COLO668 (cell line): Measurements from ENCODE around the gene VAC14.

ENCODE experiments used
- DNase-seq: peaks from one replicate; lab custom pipeline; 2025; ENCODE audit not compliant: unreplicated experiment; lab: John Stamatoyannopoulos, UW

VAC14 gene

DNA sequence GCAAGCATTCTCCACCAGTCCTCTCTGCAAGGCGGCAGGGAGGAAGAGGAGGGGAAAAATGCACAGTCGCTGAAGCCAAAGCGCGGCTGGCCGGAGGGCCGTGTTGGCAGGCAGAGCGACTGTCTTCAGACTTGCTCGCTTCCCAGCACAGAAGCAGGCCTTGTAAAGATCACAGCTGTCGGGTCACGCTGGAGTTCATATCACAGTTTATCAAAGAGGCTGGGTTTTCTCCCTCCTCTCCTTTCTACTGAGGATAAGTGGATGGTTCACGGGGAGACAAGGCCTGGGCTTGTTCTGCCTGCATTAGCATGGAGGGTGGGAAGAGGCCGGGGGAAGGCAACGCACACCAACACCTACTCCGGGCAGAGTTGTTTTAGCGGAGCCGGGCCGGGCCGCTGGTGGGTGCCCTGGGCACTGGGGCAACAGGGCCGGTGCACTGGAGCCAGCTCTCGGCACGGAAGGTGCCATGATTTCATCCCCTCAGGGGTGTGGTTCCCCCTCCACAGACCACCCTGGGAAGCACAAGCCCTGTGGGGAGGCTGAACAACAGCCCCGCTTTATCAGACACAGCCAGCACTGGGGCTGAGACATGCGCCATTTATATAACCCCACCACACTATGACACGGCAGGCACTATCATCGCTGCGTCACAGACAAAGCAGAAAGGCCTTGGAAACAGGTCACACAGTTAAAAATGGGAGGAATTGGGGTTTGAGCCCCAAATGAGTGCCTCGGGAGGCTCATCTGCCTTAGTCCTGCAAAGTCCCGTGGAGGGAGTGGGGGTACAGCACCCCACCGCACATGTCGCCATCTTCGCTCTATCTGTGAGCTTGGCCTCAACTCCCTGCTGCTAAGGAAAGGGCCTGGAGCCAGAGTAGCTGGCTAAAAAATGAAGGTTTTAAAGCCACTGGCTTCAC, 74.8 kb downstream of the VAC14 start:
- no peak for DNase-seq

DNA sequence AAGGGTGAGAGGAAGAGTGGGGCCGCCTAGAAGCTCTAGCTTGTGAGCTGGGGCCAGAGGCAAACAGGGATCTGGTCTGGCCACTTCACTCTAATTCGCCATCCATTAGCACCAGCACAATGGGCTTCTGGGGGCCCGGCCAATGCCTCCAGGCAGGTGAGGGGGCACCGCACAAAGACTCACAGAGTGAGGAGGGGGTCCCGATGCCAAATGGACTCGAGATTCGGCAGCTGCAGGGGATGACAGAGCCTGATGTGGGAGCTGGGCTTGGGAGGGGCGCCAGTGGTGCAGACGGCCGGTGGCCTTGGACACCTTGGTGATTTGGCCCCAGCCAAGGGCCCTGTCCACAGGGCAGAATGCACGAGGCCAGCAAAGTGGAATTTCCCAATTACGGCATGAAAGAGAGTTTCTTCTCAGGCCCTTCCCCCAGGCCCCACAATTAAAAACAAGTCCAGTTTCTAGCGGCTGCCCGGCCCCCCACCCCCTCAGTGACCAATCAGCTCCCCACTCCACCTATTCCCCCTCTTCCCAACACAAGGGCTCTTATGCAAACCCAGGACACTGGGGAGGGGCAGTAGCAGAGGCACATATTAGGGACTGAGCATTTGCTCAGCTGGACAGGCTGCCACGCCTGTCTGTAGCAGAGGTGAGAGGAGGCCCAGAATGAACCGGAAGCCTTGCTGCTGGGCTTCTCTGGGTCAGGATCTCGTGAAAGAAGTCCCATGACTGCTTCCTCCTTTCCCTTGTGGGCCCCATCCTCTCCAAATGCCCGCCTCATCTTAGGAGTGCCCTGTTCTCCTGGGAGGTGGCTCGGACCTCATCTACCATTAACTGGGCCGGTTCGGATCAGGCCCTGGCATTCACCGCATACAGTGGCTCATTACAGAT, 75.7 kb downstream of the VAC14 start:
- DNase-seq: no peak

DNA sequence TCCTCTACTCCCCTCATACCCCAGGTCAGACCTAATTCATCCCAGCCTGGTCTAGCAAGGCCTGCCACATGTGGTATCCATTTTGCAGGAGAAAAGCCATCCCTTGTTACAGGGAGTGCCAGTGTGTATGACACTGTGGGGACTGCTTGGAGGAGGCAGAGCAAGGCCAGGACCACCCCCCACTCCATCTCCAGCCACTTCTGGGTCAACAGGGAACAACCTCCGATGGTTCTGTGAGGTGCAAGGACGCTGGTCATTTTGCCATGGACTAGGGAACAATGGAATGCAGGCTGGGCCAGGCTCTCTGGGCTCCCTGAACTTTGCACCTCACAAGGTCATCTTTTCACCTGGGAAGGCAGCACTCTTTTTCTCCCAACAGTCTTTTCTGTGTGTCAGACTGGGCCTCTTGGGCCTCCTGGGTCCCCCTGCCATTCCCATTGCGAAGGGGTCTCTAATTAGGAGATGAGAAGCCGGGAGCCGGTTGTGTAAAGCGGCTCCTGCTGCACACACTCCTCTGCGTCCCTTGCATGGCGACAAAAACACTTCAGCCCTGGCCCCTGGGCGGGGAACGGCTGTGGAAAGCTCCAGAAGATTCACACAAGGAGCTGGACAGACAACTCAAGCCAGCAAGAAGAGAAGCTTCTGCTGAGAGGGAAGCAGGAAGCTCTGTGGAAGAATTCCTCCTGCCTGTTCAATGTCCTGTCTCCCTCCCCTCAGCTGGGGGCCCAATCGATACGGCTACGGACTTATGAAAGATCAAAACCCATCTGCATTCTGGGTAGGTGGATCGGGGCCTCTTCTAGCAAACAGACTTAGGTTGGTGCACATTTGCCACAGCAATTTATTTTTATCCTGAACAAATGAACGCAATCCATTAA, 76.6 kb downstream of the VAC14 start:
- DNase-seq: no peak

DNA sequence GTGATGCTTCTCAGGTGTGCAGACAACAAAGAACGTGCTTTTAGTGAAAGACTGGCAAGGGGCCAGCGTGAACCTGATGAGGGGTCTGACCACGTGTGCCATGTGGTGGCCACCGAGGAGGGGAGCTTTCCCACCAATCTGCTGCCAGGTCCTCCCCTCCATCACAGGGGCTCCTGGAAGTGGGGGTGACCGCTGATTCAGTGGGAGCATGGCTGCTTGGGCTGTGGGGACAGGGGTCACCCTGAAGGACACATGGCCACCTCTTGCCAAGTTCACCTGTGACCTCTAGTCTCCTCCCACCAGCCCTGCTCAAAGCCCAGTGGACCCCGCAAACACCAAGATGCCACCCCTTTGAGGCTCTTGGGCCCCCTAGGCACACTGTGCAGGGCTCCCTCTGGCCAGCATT, 77.2 kb downstream of the VAC14 start:
- DNase-seq: no peak

DNA sequence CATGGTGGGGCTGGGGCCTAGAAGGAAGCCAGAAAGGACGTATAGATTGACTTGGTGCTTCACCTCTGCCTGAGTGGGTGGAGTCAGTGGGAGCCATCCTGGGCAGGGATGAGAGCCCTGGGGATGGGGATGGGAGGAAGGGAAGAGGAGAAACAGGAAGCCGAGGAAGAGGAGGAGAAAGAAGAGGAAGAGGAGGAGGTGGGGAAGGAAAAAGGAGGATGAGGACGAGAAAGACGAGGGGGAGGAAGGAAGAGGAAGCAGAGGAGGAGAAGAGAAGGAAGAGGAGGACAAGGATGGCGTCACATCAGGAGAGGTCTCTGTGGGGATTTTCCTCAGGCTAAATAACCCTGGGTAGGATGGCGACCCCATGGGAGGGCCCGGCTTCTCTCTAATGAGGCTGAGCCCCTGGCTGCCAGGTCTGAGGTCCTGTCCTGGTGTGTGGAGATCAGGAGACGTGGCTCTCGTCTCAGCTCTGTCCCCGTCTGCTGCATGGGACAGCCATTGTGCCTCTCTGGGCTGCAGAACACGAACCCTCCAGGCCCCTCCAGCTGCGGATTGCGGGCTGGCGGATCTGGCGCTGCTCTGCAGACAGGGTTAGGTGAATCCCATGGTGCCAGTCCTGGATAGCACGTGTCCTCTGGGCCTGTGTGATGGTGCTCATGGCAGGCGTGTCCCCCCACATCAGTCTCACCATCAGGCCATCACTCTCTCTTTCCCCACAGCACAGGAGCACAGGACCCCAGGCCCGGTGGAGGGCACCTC, 79.6 kb downstream of the VAC14 start:
- DNase-seq: no peak

DNA sequence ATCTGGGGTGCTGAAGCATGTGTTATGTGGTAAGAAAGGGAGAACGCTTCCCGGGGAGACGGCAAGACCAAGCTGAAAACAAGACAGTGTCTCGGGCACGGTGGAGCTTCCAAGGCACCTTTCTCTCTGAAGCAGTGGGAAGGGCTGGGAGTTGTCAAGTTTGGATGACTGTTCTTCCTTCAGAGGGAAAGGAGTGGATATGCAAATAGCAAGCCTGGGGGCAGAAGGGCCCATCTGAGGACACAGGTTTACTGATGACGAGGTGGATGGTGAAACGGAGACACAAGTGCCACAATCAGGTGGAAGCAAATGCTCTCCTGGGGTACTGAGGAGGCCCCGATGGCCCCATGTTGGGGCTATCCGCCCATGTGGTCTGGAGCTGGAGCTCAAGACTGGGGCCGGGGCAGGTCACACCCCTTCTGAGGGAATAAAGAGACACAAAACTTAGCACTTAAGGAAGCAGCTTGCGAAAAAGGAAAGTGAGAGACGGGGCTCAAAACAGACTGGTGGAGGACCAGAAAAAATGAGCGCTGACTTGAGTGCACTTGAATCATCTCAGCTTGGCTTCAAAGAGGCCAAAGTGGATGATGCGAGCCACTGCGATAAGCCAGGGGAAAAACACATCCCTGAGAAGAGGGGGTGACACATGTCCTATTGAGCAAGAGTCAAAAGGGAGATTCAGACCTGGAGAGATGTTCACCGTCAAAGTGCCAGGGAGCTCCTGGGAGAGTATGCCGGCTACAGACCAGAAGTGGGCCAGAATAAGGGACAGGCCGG, 80.3 kb downstream of the VAC14 start:
- no peak for DNase-seq

DNA sequence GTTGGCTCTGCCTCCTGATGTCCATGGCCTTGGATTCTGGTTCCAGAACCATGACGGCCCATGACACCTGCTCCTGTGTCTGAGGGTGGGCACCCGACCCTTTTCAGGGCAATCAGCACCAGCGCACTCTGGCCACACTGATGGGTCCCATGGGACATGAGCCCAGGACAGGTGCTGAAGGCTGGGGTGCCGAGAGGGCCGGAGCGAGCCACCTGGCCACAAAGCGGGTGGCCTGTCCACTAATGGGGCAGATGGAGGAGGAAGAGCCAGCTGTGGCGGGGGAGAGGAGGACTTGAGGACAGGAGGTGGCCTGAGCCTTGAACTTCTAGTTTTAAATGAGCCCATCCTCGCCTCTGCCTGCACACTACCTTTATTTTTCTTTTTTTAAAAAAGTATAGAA, 83.9 kb downstream of the VAC14 start:
- DNase-seq: no peak

DNA sequence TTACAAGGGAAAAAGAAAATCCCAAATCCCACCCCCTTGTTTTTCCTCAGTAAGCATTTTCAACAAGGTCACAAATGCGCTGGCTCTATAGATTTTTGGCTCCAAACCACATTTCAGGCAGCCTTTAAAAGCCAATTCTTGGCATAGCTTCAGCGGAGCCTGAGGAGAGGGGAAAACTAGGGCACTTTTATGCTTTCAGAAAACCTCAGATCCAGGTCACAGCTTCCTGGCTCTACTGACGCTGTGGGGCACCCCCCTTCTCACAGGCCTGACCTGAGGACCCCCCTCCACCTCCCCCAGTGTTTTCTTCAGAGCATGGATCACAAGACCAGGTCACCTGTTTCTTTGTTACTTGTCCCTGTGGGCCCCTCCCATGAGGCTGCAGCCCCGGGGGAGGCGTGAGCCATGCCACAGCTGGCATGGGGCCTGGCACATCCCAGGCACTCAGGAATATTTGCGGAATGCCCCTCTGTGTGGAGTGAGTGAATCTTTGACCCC, 85.0 kb downstream of the VAC14 start:
- DNase-seq: no peak

DNA sequence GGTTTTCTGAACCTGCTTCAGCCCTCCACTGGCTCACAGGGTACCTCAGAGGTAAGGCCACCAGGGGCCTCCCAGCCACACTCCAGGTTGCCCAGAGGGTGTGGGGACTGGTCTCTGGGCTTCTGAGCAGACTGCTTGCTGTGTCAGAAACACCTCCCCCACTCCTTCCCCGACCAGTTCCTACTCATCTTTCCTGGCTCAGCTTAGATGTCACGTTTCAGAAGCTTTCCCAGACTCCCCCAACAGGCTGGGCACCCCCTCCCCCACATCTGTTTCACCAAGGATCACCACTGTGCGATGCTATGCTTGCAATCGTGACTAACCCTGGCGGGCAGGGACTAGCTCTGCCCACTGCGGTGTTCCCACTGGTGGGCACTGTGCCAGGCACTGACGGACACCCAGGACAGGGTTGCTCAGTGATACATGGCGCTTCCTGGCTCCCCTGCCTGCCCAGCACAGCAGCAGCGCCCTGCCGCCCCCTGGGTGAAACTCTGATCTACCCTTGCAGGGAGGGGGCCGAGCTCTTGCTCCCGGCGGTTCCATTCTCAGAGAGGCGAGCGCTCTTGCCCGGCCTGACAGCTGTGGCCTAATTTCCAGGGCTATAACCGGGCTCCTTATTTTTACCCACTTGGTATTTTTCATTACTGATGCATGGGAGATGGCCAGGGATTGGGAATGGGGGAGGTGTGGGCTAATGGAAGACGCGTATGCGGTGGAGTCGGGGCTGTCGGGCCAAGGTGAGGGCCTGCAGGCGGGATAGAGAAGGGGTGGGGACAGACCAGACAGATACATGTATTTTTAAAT, 85.7 kb downstream of the VAC14 start:
- DNase-seq: peak; percentile 27

DNA sequence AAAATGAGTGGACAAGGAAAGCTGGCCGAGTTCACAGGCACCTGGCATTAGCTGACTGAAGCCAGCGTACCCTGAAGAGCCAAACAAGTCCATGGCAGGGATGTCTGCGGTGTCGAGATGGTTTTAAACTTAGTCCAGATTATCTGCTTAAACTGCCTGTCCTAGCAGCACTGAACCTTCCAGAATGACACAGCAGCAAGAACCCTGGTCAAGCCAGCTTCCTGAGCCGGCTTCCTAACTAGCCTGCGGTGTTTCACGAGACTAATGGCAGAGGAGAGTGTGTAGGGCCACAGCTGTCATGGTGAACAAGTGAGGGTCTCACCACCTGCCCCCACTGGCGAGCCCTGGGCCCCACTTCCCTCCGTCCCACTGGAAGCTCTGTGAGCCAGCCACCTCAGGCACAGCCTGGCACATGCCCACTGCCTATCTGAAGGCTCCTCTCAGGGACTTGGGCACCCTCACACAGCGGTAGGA, 86.3 kb downstream of the VAC14 start:
- DNase-seq: no peak

DNA sequence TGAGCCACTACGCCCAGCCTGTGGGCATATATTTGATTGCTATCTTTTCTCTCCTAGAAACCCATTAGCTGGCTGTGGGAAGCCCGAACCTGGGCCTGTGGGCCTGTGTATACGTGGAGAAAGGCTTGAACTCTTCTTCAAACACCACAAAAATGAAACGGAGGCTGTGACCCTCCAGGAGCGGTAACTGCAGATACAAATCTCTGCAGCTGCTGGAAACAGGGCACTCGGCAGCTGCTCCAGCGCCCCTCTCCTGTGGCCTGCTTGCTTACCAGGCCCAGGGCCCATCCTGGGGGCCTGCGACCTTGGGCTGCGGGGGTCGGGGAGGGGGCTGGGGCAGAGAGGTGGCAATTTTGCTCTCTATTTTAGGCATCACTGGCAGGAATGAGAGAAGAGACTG, 87.1 kb downstream of the VAC14 start:
- DNase-seq: no peak

DNA sequence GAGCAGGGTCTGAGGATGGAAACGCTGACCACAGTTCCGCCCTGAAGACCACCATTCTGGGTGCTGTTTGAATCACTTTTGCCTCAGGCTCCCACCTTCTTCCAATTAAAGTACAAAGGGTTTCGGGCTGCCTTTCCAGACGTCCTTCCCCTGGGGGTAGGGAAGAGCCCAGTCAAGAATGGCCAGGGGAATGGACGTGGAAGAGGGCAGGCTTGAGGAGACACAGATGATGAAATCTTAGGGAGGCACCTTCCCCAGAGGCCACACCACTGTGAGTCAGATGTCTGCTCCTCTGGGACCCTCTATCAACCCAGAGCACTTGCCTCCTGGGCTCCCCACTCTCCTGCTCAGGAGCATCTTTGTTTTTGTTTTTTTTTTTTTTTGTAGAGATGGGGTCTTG, 87.6 kb downstream of the VAC14 start:
- no peak for DNase-seq

DNA sequence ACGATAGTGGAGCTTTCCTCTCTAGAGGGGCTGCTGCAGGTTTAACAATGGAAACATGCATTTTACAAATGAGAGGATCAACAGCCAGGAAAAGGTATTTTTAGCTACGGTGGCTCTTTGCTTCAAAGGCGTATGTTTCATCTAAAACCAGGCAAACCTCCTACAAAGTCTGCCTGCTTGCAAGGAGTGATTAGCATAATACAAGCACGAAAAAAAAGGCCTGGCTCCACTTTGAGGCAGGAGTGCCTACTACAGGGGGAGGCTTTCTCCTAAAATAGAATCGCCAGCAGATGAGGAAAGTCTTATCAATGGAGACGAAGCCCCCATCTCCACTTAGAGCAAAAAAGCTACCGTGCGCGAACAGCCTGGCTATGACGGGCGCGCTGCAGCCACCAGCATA, 88.0 kb downstream of the VAC14 start:
- no peak for DNase-seq

DNA sequence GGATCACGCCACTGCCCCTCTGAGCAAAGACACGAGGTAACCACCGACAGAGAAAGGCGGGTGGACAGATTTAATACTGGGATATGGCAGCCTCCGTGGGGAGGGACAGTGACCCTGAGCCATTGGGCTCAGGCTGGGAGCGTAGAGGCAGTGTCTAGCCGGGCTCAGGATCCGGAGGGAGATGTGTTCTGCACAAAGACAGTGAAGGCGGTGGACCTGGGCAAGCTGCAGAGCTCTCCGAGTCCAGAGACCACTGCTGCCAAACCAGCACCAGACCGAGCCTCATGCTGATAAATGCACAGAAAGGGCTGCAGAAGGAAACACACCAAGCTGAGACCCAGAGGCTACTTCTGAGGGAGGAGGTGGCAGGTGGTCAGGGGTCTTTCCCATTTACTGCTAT, 88.6 kb downstream of the VAC14 start:
- no peak for DNase-seq

DNA sequence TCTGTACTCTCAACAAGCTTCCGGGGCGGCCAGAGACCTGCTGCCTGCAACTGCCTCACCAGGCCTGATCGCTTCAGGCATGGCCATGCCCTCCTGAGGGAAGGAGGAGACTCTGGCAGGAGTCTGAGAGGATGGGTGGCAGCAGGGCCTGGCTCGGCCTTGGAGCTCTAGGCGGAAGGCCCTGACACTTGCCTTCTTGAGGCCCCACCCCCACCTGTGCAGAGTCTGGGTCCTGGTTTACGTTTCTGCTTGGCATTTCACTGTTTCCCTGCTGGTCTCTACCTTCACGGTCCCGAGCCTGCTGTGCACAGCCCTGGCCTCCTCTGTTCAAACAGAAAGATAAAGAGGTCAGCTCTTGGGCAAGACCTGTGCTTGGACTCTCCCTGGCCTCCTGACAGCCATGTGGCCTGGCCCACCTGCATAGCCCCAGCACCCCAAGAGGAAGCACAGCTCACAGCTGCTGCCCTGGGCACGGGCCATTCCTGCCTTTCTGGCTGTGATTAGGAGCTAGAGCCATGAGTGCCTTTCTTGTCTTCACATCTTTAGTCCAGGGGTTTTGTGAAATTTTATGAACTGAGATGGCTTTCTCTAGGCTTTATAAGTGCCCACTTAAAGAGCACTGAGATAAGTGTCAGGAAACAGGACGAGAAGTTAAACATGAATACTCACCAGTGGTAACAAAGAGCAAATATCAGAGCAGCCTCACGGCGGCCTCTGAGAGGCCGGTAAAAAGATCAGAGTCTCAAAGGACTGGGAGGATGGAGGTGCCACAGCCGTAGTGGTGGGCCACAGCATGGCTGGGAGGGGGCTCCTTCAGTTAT, 89.5 kb downstream of the VAC14 start:
- DNase-seq: no peak

DNA sequence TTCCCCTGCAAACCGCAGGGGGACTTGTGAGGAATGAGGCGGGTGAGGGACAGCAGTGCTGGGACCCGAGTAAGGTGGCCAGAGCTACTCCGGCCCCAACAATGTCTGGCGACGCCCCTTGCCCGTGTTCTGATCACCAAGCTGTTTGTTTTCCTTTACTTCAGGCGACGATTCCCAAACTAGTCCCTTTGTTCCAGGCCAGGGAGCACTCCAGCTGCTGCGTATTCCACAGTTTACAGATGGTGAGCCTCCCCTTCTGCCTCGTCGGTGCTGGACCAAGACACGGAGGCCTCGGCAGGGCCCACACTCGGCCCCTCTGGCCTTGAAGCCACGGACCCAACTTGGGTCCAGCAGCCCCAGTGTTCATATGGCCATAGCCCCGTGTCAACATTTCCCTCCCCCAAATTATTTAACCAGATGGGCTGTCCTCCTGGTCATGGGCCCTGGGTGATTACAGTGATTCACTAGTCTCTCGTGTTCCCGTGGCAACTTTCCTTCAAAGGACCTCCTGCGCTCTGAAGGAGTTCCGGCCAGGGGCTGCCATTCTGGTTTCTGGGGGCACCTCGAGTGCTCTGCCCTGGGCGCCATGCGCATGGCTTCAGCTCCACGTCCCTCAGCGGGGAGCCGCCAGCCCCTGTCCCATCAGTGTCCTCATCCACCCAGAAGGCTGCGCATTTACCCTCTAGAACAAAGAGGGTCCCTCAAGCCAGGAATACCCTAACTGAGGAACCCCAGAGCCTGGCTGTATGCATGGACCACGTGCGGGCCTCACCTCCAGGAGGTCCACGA, 90.3 kb downstream of the VAC14 start:
- DNase-seq: no peak

DNA sequence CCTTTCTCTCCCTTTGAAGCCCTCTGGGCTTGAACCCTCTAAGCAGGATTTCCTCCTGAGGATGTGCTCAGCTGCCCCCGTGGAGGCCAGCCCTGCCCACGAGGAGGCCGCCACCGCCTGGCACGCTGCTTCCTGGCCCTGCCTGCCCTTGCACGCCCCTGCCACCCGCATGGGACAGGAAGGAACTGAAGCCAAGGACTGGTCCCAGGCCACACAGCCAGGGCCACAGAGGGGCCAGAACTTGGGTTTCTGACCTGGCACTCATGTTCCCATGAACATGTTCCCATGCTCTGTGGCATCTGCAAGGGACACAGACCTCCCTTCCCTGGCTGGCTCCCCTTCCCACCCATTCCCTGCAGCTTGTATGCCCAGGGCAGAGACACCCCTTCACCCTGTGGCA, 91.0 kb downstream of the VAC14 start:
- no peak for DNase-seq
